Inflammatory macrophage treated with lipopolysaccharide for 4 hours (primary cell): ENCODE results near the gene NR2E3.

Source experiments
- DNase-seq: peaks from one replicate; pipeline ENCODE4 v3.0.0-alpha.2; 2020

Gene NR2E3

DNA sequence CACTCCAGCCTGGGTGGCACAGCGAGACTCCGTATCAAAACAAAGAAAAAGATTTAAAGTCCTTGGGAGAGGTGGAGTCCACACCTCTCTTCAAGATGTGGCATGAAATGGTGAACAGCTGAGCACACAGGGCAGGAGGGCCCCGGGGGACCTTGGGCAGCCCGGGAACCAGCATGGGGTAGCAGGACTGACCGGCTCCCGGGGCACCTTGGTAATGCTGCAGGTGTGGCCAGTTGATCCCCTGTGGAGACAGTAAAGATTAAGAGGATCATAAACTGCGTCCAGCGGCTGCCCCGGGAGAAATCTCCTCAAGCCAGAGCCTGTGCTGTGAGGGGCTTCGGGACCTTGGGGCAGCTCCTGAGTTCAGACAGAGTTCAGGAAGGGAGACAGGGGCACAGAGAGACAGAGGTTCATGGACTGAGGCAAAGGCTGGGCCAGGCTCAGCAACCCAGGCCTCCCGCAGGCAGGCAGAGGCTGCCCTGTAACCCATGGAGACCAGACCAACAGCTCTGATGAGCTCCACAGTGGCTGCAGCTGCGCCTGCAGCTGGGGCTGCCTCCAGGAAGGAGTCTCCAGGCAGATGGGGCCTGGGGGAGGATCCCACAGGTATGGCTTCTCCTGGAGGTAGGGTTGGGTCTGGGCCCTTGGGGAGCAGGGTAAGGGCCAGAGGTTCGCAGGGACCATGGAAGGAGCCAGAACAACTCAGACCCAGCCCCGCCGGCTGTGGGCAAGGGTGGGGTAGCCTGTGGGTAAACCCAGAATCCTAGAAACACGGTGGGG is at the start of gene NR2E3:
TSS of gene NR2E3 (plus strand) at position 299 of the 780 bp plus-strand sequence. CDS start at position 489, 190 bp downstream.
- no peak for DNase-seq

DNA sequence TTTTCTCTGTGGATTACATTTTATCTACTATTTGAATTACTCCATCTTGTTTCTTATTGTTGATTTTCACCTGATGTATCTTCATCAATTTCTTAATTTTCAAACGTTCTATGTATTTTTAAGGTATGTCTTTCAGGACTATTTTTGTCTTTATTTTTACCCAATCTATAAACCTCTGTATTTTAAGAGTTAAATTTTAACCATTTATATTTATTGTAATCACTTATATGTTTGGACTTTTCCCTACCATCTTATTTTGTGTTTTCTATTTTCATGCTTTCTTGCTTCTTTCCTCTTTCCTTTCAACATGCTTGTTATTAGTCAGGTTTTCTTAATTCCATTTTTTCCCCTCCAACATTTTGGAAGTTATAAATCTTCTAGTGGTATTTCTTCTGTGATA is 49.5 kb upstream of the NR2E3 start:
- no peak for DNase-seq

DNA sequence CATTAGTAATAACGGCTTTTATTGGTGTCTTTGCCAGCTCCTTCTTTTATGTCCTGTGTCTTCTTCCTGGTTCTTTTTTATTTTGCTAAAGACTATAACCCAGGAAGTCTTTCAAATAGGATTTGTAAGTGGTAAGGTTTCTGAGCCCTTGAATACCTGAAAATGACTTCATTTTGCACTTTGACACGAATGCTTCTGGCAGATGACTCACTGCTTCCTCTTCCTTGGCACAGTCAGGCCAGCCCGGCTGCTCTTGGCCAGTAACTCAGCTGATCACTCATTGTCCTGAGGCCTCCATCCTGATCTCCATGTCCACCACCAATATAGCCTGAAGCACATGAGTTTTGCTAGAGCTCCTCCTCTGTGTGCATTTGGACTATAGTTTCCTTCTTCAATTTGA is 48.7 kb upstream of the NR2E3 start:
- DNase-seq, result peak; percentile 37

DNA sequence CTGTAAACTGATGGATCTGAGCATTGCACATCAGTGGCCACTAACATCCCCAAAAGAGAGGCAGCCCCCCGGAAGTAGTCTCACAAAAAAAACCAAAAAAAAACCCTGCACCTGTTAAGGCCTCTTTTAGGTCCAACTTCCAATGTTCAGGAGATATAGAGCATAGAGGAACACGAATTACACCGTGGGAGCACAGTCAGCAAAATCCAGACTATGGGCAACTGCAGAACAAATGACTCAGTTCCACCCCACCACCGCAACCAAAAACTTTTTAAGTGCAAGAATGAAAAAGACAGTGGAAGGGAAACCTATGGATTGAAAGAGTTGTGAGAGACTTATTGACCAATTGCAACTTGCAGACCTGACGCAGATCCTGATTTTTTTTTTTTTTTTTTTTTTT is 42.2 kb upstream of the NR2E3 start:
- DNase-seq, result no peak

DNA sequence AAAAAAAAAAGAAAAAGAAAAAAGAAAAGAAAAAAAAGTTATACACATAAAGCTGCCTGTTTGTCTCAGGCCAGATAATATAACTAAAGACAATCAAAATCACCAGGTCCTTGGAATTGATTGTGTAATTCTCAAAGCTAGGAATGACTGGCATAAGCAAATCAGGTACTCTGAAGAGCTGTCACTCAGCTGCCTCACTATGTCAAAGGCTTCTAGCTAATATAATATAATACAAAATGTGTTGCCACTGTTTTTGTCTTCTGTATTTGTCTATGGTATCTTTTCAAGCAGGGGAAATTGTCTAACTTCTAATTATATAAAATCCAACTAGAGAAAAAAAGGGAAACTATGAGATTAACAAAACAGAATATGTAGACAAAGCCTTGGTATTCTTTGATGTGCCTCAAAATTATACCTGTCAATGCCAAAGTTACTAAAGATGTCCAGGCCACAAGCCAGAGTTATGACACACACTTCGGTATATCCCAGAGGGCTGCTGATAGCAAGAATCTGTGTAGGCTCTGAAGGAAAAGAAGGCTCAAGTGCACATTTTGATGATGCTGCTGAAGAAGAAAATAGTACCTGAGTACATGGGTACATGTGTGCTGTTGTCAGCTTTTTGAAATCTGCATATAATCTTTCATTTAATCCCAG is 37.0 kb upstream of the NR2E3 start:
- DNase-seq, result no peak

DNA sequence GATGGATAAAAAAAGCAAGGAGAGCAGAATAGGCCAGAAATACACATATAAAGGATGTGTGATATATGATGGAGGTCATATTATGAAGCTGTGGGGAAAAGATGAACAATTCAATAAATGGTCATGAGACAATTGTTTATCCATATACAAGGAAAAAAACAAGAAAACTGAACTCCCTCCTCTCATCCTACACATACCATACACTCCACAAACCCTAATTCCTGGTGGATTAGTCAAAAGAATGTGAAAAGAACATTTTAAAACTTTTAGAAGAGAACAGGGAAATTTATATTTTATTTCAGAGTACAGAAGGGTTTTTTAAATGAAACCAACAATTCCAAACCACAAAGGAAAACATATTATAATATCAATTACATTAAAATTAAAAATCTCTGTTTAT is 34.5 kb upstream of the NR2E3 start:
- no peak for DNase-seq

DNA sequence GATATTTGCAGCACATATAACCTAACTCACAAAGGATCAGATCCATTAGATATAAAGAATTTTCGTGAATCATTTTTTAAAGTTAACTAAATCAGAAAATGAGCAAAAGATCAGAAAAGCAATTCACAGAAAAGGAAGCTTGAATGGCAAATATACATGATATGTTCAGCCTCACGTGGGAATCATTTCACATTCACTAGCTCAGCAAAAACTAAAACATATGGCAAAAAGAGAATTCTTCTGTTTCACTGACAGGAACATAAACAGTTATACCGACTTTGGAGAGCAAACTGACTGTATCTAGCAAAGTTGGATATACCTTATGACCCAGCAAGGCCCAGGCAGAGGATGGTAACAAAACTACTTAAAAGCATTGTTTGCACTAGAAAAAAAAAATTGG is 34.0 kb upstream of the NR2E3 start:
- DNase-seq, result no peak

DNA sequence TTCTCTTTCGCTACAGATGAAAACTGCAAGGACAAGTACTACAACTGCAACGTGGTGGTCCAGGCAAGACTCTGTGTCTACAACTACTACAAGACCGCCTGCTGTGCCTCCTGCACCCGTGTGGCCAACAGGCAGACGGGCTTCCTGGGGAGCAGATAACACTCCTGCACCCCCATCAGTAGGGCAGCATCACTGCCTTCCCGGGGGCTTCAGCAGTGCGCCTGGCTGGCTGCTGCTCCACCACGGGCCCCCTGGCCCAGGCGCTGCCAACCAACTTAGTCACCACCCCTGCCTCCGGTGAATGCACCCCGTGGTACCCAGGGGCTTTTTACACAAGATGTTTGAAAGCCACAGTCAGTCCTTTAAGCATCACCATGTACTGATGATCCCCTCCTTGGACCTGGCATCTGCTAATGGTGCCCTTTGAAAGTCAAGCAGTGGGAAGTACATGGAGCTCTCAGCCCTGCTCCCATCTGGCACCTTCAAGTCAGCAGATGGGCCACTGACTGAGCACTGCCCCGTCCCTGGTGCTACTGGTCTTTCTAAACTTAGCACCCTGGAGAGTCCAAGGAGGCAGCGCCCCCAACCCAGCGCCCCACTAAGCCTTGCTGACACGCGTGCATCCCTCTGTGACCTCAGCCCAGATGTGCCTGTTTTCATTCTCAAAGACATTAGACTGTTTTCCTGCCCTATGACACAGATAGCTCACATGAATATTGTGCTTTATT is 33.0 kb upstream of the NR2E3 start:
- no peak for DNase-seq

DNA sequence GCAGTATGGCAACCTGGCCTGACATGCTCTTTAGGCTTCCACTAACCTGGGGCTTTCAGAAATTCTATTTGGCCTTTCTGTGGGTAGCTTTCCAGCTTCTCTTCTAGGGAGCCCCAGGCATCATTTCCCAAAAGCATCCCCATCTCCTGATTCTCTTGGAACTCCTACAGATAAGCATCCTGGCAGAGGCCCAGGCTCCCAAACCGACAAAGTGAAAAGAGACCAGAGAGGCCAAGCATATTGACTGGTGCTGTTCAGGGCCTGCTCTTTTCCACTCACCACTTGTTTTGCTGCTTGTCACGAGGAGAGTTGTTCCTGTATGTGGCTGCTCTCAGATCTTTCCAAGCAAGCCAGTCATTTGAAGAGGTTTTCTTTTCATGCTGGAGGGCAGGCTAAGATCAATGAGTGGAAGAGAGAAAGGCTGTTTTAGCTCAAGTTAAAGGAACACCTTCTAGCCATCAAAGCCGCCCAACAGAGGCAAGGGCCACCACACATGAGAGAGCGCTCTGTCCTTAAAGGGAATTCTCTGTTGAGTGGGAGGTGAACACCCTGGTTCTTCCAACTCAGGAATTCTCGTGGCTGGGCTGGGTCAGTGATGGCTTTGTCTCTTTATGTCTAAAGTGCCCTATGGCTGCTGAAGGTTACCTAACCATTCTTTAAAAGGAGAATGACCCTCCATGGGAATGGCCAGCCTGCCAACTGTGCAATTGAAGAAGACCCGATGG is 31.1 kb upstream of the NR2E3 start:
- no peak for DNase-seq

DNA sequence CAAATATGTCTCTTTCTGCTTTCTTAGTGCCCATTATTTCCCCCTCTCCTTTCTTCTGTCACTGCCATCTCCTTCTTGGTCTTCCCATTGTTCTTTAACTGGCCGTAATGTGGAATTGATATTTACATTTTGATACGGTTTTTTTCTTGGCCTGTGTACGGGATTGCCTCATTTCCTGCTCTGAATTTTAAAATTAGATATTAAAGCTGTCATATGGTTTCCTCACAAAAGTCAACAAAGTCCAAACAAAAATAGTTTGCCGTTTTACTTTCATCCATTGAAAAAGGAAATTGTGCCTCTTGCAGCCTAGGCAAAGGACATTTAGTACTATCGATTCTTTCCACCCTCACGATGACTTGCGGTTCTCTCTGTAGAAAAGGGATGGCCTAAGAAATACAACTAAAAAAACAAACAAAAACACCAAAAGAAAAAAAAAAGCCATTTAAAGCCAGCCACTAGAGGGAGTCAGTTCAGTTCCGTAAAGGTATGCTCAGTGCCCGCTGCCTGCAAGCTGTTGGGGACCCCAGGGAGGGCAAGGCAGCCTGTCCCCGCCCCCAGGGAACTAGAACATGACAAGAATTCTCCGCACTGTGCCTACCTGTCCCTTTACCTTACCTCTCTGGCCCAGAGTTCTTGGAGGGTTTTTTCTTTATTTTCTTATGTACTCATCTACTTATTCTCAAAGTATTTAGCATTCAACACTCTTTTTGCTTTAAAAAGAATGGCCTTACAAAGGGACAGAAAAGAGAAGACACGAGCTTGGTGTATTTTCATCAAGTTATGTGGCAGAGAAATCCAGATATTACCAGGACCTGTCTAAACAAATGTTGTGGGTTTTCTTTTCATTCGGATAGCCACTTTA is 30.0 kb upstream of the NR2E3 start:
- peak; percentile 22 for DNase-seq

DNA sequence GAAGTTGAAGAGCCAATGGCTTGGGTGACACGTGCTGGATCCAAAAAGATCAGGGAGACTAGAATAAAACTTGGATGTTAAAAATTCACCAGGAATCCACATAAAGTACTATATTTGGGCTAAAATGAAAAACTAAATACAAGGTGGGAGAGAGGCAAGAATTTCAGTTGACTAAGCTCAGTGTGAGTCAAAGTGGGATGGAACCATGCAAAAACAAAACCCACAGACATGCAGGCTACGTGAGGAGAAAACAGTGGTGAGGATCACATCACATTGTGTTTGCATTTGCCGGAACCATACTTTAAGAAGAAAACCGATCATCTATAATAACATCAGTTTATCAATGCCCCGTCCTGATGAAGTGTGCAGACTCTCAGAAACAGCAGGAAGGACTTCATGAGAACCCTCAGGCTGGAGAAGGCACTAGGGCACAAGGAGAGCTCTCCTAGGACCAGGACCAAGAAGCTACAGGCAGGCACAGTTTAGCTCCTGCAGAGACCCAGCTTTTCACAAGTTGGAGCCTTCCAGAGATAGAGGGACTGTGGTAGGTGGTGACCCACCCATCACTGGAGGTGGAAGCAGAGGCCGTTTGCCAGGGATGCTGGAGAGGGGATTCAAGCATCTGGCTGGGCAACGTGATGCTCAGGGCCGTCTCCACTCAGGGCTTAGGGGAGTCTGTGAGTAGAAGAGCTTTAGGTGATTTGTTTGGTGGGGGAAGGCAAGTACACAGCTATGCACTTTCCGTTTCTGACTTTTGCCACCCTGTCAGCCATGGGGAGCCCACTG is 29.0 kb upstream of the NR2E3 start:
- DNase-seq, result no peak

DNA sequence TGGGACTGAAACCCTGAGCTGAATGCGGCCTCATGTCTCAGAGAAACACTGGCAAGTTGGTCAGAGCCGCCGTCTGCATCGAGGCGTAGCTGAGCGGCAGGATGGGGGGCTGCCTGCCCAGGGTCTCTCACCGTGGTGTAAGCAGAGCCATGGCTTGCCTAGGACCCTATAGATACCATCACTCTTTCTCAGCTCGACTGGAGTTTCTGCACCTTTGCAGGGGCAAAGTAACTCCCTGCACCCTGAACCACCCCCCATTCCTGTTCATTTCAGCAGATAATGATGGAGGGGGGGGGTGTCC is 28.4 kb upstream of the NR2E3 start:
- no peak for DNase-seq

DNA sequence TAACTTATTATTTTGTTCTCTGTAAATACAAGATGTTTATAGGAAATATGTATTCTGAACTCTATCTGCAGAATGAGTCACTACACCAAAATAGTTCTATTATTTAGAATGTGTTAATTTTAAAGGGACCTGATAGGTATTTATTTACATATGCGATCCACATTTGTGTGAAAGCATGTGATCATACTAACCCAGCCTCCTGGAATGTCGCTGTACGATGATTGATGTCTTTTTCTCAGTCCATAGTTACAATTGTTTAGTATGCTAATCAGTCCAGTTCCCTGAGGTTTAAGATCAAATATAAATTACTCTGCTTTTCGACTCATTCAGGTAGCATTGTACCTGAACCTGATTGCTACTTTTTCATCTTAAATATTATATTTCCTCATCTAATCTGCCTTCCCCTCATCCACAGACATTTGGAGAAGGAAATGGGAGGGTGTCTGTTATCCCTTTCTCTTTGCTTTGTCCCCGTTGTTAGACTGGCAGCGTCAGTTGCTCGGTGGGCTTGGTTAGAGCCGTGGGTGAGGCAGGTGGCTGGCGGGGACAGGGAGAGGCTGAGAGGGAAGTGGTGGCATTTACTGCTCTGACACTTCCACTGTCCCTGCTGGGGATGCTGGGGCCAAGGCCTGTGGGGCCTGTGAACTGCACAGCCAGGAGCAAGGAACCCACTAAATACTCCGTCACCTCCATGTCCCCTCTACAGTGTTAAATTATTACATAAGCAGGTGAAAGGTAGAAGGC is 27.8 kb upstream of the NR2E3 start:
- DNase-seq, result no peak

DNA sequence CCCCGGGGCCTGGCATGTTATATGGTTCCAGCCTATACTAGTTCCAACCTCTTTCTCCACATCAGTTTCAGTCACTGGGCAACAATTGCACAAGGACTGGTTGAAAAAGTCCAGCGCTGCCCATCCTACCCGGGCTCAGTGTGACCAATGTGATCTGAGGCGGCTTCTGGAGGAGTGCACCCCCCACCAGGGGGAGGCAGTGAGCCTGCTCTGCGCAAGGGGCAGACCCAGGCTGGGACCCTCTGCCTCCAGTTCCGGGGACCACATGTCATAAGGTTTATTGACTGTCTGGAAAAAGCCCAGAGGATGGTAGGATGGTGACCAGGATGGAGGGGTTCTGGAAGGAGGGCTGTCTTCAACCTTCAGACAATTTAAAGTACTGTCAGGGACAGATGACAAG is 25.6 kb upstream of the NR2E3 start:
- no peak for DNase-seq

DNA sequence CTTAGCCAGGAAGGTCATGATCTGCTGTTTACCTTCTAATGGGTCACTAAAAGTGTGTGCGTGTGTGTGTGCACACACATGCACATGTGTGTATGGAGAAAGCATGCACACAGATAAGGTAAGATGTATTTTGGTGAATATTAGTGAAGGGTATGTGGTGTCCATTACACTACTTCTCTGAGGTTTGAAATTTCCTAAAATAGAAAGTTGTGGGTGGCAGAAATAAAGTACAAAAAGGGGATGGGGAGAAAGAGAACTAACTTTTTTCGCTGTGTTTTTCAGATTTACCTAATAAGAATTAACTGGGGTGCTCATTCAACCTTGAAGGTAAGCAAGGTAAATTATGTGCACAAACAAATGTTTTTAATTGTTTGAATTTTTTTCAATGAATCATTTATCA is 24.4 kb upstream of the NR2E3 start:
- no peak for DNase-seq

DNA sequence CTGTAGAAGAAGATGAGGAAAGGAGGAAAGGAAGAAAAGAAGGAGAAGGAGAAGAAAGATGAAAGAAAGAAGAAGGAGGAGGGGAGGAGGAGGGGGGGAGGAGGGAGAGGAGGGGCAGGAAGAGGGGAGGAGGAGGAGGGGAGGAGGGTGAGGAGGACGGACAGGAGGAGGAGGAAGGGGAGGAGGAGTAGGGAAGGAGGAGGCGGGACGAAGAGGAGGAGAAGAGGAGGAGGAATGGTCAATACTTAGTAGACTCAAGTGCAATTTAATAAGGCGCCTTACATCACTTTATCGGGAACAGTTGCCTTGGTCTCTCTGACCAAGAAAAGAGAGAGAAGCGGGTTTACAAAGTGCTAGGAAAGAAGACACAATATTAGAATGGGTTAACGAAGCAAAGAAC is 23.7 kb upstream of the NR2E3 start:
- DNase-seq, result no peak

DNA sequence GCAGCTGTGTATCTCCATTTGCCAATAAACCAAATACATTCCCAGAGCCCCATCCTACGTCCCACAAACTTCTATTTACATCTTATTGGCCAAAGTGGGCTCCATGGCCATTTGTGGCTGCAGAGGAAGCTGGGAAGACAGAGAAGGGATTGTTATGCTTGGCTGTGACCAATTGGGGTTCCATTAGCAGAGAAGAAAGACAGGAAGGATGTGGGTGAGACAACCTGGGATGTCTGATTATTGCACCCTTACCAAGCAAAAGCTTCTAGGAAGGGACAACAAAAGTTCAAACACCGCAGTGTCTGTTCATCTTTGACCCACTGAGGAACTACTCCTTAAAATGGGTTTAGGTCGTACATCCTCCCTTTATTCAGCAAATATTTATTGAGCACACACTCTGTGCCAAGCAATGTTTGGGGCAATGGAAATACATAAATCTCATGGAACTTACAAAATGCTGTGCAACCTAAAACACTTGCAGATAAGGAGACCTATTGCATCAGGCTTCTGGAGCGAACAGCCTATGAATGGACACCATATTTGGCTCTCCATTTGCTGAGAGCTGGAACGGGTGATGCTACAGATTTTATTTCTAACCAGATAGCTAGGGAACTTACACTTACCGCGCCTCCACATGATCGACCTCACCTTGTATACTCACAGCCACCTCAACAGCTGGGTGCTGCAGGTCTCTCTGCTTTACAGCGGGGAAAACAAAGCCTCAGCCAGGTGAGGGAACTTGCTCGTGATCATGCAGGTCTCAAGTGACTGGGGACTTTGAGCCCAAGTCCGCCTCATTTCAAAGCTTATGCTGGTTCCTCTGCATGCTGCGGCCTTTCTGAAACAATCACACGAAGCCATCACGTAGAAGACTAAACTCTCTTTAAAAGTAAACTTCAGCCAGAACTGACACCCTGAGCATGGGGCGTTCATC is 21.4 kb upstream of the NR2E3 start:
- DNase-seq, result no peak

DNA sequence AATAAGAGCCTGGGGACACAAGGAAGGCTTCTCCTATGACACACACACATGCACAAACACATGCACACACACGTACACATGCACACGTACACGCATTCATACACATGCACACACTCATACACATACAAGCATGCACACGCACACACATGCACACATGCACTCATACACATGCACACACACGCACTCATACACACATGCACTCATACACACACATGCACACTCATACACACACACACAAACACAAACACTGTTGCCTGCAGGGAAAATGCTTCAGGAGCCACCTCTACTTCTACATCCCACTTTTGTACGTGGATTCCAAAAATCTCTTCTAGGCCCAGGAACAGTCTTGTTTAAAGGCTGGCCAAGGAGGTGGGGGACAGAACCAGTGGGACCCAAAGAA is 20.7 kb upstream of the NR2E3 start:
- no peak for DNase-seq

DNA sequence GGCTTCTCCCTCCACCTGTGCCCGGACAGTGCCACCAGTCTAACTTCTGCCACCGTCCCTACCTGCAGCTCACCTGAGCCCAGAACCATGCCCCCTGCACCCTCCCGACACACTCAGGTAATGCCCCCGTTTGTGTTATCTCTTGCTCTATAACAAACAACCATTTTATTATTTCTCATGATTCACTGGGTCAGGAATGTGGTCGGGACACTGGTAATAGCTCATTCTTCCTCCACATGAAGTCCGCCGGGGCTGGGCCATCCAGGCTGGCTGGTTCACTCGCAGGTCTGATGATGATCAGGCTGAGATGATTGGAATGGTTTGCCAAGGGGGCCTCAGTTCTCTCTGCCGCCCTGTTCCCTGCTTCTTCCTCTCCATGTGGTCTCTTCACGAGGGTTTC is 20.3 kb upstream of the NR2E3 start:
- no peak for DNase-seq

DNA sequence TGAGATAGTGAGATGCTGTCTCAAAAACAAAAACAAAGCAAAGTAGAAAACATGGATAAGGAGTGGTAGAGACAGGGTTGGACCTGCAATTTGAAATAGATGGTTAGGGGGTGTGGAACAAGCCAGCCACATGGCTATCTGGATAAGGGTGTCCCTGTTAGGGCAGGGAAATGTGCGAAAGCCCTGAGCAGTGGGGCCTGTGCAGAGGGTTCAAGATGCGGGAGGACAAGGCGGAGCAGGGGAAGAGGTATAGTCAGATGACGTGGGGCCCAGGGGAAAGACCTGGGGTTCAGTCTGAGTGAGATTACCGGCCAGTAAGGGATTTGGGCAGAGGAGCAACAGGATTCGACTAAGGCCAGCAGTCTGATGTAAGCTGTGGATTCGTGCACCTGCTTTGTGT is 18.4 kb upstream of the NR2E3 start:
- no peak for DNase-seq
